Mucosa of gallbladder (tissue), 1 donor: ENCODE measurements around the gene ATG16L2. TPM values are rescaled to one million over a fixed set of nuclear protein-coding genes. Genes with fewer than 3 reads are reported as not detected.
"Not testable (repeated sequence)": the region's sequence is repeated elsewhere in the genome, so short reads cannot be mapped to it uniquely, and the experiment has no call there.

Experiments
- DNase-seq: peaks from one replicate; pipeline ENCODE4 v3.0.0-alpha.2; 2020; ENCODE audit warnings: low spot score
- total RNA-seq: library from RNA; stranded (reverse); gene quantifications from one replicate; pipeline ENCODE4 v1.2.1, GENCODE V29; 2021
- donor health status: DM: no; HTN: no; CAD: no.

ATG16L2 gene
- total RNA-seq, 1 donor from 2014 or later, result 62.2 TPM

GRCh38 chr11:72842653-72843330, 28.6 kb downstream of the ATG16L2 start:
- DNase-seq, result no peak

GRCh38 chr11:72844356-72844755, 30.1 kb downstream of the ATG16L2 start:
- peak; percentile 17 for DNase-seq

GRCh38 chr11:72848846-72849466, 34.7 kb downstream of the ATG16L2 start:
- DNase-seq, result peak; percentile 15

DNA sequence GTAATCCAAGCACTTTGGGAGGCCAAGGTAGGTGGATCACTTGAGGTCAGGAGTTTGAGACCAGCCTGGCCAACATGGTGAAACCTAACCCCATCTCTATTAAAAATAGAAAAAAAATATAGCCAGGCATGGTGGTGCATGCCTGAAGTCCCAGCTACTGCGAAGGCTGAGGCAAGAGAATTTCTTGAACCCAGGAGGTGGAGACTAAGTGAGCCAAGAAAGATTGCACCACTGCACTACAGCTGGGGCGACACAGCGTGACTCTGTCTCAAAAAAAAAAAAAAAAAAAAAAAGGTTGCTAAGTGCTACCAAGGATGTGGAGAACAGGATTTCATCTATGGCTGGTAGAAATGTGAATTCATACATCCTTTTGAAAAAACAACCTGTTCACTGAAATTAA, 36.6 kb downstream of the ATG16L2 start:
- no peak for DNase-seq

- DNase-seq, result no peak
Observed at GRCh38 chr11:72851726-72852125, 37.5 kb downstream of the ATG16L2 start.

GRCh38 chr11:72856065-72856464, 41.9 kb downstream of the ATG16L2 start:
- DNase-seq, result no peak

- no peak for DNase-seq
Observed at GRCh38 chr11:72856551-72857345, 42.5 kb downstream of the ATG16L2 start.

DNA sequence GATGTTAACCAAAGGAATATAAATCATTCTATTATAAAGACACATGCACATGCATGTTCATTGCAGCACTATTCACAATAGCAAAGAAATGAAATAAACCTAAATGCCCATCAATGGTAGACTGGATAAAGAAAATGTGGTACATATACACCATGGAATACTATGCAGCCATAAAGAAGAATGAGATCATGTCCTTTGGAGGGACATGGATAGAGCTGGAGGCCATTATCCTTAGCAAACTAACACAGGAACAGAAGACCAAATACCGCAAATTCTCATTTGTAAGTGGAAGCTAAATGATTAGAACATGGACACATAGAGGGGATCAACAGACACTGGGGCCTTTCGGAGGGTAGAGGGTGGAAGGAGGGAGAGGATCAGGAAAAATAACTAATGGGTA, 44.1 kb downstream of the ATG16L2 start:
- DNase-seq, result not testable (repeated sequence)

GRCh38 chr11:72859126-72859525, 44.9 kb downstream of the ATG16L2 start:
- no peak for DNase-seq

DNA sequence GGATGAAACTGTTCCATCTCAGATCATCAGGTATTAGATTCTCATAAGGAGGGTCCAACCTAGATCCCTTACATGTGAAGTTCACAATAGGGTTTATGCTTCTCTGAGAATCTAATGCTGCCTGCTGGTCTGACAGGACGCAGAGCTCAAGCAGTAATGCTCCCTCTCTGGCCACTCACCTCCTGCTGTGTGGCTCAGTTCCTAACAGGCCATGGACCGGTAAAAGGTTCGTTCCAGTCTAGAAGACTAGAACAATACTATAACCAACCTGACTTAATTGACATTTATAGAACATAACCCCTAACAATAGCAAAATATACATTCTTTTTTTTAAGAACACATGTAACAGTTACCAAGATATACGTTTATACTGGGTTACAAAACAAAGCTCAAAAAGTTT, 45.8 kb downstream of the ATG16L2 start:
- no peak for DNase-seq

GRCh38 chr11:72860592-72860991, 46.4 kb downstream of the ATG16L2 start:
- DNase-seq, result no peak

GRCh38 chr11:72863091-72863490, 48.9 kb downstream of the ATG16L2 start:
- DNase-seq, result no peak

GRCh38 chr11:72863916-72864315, 49.7 kb downstream of the ATG16L2 start:
- DNase-seq, result no peak

DNA sequence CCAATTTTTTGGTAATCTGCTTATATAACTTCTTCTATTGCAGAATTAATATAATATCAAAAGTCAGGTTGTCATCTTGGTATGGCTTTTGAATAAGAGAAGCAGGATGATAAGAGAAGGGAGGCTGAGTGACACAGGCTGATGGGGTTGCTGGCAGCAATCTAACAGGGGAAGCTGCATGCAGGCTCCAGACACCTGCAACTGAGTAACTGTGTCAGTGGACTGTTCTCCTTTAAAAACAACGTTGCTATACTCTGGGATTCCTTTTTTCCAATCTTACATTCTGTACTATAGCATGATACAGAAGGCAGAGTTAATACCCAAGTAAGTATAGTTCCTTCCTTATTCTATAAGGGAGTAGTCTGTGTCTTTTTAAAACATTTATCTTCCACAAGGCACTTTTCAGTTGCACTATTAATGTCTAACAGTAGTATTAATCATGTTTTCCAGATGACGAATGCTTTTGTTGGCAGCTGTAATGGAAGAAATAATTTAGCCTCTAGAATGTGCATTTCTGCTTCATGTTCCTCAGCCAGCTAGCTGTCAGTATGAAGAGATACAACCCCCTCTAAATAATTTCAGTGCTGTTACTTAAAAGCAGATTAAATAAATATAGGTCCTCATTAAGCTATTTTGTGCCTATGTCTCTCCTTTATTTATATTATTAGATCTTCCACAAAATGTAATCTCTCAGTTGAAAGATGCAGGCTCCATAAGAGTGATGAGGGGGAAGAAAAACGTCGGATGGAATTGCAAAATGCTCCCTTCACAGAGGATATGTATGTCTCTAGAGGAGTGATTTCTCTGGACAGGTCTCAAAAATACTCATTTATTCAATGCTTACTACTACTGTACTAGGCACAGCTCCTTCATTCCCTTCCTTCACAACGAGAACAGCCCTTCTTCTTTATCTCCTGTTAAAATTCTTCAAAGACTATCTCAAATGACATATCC, 50.8 kb downstream of the ATG16L2 start:
- no peak for DNase-seq

DNA sequence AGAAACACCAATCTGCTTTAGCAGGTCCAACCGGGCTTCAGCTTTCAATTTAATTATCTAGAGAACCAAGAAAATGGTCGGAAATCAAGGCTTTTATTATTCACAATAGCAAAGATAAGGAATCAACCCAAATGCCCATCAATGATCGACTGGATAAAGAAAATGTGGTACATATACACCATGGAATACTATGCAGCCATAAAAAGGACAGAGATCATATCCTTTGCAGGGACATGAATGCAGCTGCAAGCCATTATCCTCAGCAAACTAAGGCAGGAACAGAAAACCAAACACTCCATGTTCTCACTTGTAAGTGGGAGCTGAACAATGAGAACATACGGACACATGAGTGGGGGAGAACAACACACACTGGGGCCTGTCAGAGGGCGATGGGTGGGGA, 53.8 kb downstream of the ATG16L2 start:
- no peak for DNase-seq

DNA sequence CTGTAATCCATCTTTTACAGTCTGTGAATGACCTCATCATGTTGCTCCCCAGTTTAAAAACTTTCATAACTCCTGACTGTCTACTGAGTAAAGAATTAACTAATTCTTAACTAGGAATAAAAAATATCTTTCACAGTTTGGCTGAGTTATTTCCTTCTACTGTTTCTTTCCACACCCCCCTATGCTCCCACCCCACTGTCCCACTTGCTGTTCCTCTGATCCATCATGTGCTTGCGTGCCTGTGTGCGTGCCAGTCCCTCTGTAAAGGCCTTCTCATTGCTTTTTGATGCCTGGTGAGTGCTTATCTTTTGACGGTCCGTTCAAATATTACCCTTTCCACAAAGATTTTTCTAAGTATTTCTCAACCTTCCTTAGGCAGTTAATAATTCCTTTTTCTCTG, 55.6 kb downstream of the ATG16L2 start:
- DNase-seq, result no peak

GRCh38 chr11:72871119-72871518, 56.9 kb downstream of the ATG16L2 start:
- DNase-seq, result no peak

DNA sequence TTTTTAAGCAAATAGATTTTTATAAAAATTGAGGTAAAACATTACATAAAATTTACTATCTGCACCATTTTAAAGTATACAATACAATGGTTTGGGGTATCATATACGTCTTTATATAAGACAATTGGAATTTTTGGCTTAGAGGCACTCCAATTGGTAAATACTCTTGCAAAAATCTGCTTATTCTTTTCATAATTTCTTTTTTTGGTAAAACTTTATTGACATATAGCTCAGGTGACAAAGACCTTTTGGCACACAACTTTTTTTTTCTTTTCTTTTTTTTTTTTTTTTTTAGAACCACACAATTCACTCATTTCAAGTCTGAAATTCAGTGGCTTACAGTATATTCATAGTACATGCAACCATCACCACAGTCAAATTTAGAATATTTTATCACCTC, 57.8 kb downstream of the ATG16L2 start:
- DNase-seq, result no peak

DNA sequence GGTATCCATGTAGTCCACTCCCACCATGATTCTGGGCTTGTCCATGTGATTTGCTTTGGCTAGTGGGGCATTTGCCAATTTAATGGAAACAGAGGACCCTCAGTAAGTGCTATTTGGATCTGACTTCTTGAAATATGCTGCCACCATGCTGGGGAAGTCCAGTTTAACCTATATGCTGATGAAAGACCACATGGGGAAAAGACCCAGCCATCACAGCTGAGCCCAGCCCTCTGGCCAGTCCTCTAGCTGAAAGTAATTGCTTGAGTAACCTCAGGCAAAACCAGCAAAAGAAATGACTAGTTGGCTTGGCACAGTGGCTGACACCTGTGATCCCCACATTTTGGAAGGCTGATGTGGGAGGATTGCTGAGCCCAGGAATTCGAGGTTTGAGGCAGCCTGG, 61.5 kb downstream of the ATG16L2 start:
- no peak for DNase-seq

DNA sequence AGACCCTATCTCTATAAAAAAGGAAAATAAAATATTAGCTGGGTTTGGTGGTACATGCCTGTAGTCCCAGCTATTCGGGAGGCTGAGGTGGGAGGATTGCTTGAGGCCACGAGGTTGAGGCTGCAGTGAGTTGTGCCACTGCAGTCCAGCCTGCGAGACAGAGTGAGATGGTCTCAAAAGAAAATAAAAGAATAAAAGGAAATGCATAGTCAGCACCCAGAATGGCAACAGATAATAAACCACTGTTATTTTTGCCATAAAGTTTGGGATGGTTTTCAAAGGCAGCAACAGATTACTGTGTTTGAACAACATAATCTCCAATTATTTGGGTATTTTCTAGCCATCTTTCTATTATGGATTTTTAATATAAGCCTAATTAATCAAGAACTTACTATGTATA, 61.9 kb downstream of the ATG16L2 start:
- DNase-seq, result no peak
